SH-SY5Y (cell line): ENCODE results near the gene ZNF260.

Experiments
- GATA2 ChIP-seq: IDR thresholded peaks from 2 replicates; pipeline ENCODE4 v1.6.1; 2011; ENCODE audit warnings: mild to moderate bottlenecking, low read depth, low read length
- GATA3 ChIP-seq: IDR thresholded peaks from 2 replicates; pipeline ENCODE4 v1.6.1; 2011; ENCODE audit warnings: low read depth, mild to moderate bottlenecking, low read length, moderate library complexity

DNA sequence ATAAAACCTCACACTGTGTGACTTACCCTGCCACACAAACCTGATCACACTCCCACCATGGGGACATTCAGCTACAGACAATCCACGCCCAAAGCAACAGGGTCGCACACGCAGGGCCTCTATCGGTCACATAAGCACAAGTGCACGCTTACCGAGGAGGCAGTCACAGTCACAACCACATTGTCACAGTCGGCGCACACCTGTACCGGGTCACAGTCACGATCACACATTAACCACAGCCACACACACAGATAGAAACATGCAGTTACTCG lies 39.3 kb downstream of the ZNF260 start:
- no peak for TF ChIP-seq GATA2
- no peak for TF ChIP-seq GATA3
